OCI-LY3 (cell line): Measurements from ENCODE around the gene TRIM2.

Experiments
- H2AFZ ChIP-seq: fragments of 200-600, 300-600 bp; shearing (Covaris generic); 2 replicates; pipeline ENCODE4 v1.6.0; 2014; ENCODE audit warnings: antibody characterized with exemption, low read depth, low read length
- H3K27ac ChIP-seq: fragments of 200-600, 300-600 bp; sonication (generic); 2 replicates; pipeline ENCODE4 v1.5.1; 2014; ENCODE audit warnings: mild to moderate bottlenecking, low read length, moderate library complexity, mixed read lengths
- H3K27me3 ChIP-seq: fragments of 200-600, 300-600 bp; sonication (generic); 2 replicates; pipeline ENCODE4 v1.6.1; 2014; ENCODE audit warnings: low read depth, low read length, mixed read lengths
- H3K36me3 ChIP-seq: fragments of 200-600, 300-600 bp; sonication (generic); replicated peaks from 2 replicates; pipeline ENCODE3; 2014; ENCODE audit warnings: low read depth, low read length, mixed read lengths
- H3K4me1 ChIP-seq: fragments of 300-600, 200-600 bp; sonication (generic); 2 replicates; pipeline ENCODE4 v1.6.1; 2014; ENCODE audit warnings: low read length, mixed read lengths
- H3K4me2 ChIP-seq: fragments of 200-600, 300-600 bp; sonication (generic); 2 replicates; pipeline ENCODE4 v1.6.1; 2014; ENCODE audit warnings: low read length, mixed read lengths
- H3K4me3 ChIP-seq: fragments of 300-600, 200-600 bp; sonication (generic); 2 replicates; pipeline ENCODE4 v1.5.1; 2014; ENCODE audit warnings: antibody characterized with exemption, mild to moderate bottlenecking, low read length, moderate library complexity
- H3K79me2 ChIP-seq: fragments of 300-600, 200-600 bp; shearing (Covaris generic); 2 replicates; pipeline ENCODE4 v1.6.1; 2014; ENCODE audit warnings: mild to moderate bottlenecking, low read length, mixed read lengths
- H3K9ac ChIP-seq: fragments of 300-600, 200-600 bp; shearing (Covaris generic); 2 replicates; pipeline ENCODE4 v1.6.0; 2014; ENCODE audit warnings: mild to moderate bottlenecking, low read length, moderate library complexity
- H3K9me3 ChIP-seq: fragments of 200-600, 300-600 bp; shearing (Covaris generic); 2 replicates; pipeline ENCODE4 v1.6.1; 2014; ENCODE audit warnings: low read length, mixed read lengths; ENCODE audit not compliant: insufficient read depth
- H4K20me1 ChIP-seq: fragments of 200-600, 300-600 bp; sonication (generic); 2 replicates; pipeline ENCODE4 v1.6.1; 2016; ENCODE audit warnings: low read length, mixed read lengths; ENCODE audit not compliant: insufficient read depth
- EZH2phosphoT487 ChIP-seq: fragments of 200-600 bp; shearing (Covaris generic); IDR thresholded peaks from 2 replicates; pipeline ENCODE4 v1.6.1; 2018; ENCODE audit warnings: antibody characterized with exemption, mixed run types, low read depth
- TF ChIP-seq, protein P1 (sequence below): fragments of 200-600, 300-600 bp; sonication (generic); IDR thresholded peaks from 2 replicates; pipeline ENCODE4 v1.5.1; 2014; ENCODE audit warnings: antibody characterized with exemption, low read length, low read depth

TRIM2 gene

DNA sequence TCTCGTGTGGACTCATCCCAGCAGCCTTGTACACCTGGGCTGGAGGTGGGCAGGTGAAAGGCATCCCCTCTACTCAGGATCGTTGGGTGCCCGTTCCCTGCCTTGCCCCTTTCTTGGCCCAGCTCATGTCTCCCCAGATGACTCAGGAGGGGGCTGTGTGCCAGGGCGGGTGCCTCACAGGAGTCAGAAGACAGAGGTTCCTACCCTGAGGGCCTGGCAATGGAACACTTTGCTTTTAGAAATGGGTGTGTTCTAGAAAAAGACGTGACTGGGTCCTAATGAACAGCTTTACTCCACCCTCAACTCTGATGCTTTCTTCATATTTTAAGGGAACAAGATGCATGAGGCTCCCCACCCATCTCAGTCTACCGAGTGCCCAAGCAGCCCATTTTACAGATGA is 22.5 kb upstream of the TRIM2 start:
- Histone ChIP-seq H3K27me3 (no peaks in the 10 kb centered on the region), H2AFZ (no peak overlapping the region), H3K4me1 (no peaks in the 10 kb centered on the region), H3K9me3 (no peaks in the 10 kb centered on the region), H3K4me3 (no peak overlapping the region), H3K79me2 (peaks cover 73% of the 10 kb centered on the region), H3K36me3 (no peaks in the 10 kb centered on the region), H4K20me1 (peaks cover 60% of the 10 kb centered on the region; the same call in 1 of the 2 replicates), H3K27ac (no peak overlapping the region), H3K9ac (no peak overlapping the region), H3K4me2 (no peak overlapping the region)
- no peak for TF ChIP-seq EZH2phosphoT487
- TF ChIP-seq, protein P1, sequence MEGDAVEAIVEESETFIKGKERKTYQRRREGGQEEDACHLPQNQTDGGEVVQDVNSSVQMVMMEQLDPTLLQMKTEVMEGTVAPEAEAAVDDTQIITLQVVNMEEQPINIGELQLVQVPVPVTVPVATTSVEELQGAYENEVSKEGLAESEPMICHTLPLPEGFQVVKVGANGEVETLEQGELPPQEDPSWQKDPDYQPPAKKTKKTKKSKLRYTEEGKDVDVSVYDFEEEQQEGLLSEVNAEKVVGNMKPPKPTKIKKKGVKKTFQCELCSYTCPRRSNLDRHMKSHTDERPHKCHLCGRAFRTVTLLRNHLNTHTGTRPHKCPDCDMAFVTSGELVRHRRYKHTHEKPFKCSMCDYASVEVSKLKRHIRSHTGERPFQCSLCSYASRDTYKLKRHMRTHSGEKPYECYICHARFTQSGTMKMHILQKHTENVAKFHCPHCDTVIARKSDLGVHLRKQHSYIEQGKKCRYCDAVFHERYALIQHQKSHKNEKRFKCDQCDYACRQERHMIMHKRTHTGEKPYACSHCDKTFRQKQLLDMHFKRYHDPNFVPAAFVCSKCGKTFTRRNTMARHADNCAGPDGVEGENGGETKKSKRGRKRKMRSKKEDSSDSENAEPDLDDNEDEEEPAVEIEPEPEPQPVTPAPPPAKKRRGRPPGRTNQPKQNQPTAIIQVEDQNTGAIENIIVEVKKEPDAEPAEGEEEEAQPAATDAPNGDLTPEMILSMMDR, result no peak

DNA sequence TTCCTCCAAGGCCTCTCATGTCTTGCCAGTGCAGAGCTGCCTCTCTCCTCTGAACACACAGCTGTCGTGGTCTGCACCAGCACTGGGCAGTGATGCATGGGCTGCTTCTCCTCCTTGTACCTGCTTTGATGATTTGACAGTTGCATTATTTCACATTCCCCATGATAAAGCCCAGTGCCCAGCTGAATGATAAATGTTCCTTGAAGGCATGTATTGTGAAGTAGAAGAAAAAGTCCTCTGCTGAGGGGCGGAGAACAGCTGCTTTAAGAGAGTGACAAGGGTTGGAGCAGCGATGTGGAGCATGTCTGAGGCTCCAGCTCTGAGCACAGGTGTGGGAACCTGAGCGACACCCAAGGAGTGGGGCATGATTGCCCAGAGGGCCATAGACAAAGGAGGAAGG is 21.1 kb upstream of the TRIM2 start:
- Histone ChIP-seq H3K4me1 (no peaks in the 10 kb centered on the region), H3K9me3 (no peaks in the 10 kb centered on the region), H3K36me3 (peaks cover 12% of the 10 kb centered on the region), H3K4me3 (no peak overlapping the region), H3K27me3 (no peaks in the 10 kb centered on the region), H4K20me1 (peaks cover 64% of the 10 kb centered on the region; the same call in 1 of the 2 replicates), H3K27ac (no peak overlapping the region), H3K79me2 (peaks cover 67% of the 10 kb centered on the region), H3K4me2 (no peak overlapping the region), H3K9ac (no peak overlapping the region), H2AFZ (no peak overlapping the region)
- TF ChIP-seq EZH2phosphoT487, result no peak
- TF ChIP-seq, protein P1, result no peak

DNA sequence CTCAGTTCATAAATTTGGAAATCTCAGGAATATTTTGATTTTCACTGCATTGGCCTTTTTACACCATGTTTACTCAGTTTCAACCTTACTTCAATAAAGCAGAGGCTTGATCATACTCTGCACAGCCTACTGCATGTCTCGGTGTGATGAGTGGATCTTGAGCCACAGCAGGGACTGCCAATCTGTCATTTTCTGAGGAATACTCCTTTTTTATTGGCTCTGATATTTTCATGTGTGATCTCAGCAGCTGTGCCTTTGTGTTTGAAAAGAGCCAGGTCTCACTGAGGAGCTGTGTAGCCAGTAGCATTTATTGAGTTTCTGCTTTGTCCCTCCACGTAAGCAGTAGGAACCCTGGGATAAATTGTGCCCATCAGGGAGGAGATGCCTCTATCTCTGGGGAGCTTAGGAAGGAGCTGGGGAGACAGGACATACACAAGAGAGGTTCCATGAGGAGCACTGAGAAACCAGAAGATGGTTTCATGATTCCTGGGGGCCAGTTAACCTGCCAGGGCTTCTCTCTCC is 18.9 kb upstream of the TRIM2 start:
- Histone ChIP-seq H3K4me3 (no peak overlapping the region), H3K9me3 (no peaks in the 10 kb centered on the region), H4K20me1 (peaks cover 57% of the 10 kb centered on the region; the same call in 1 of the 2 replicates), H3K4me2 (no peak overlapping the region), H3K36me3 (peaks cover 12% of the 10 kb centered on the region), H3K9ac (no peak overlapping the region), H3K79me2 (peaks cover 56% of the 10 kb centered on the region), H2AFZ (no peak overlapping the region), H3K27ac (no peak overlapping the region), H3K4me1 (no peaks in the 10 kb centered on the region), H3K27me3 (no peaks in the 10 kb centered on the region)
- TF ChIP-seq, protein P1, result no peak
- no peak for TF ChIP-seq EZH2phosphoT487

DNA sequence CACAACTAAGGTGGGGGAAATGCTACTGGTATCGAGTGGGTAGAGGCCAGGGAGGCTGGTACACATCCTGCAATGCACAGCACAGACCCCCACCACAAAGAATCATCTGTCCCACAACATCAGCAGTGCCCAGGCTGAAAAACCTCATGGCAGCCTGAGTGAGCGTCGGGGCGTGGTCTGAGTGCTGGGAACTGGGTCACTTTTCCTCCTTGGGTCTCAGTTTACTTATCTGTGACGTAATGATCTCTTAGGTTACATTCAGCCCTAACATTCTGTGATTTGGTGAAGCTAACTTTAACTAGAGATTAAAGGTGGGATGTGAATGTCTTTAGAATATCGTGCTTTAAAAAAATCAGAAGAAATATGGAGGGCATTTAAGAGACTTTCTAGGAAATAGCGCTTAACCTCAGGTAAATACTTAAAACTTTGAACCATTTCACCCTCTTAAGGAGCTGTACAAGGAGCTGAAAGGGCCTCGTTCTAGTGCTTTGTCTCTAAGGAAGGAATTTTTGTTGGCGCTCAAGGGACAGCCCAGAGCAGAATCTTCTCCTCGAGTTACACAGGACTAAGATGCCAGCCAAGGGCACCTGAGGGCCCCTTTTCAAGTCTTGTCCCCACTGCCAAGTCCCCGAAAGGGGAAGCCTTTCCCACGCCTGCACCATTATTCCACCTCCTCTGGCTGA is 18.1 kb upstream of the TRIM2 start:
- Histone ChIP-seq H4K20me1 (peaks cover 59% of the 10 kb centered on the region; the same call in 1 of the 2 replicates), H3K36me3 (peaks cover 12% of the 10 kb centered on the region), H3K4me3 (no peak overlapping the region), H3K4me1 (peaks cover 4% of the 10 kb centered on the region), H3K27me3 (no peaks in the 10 kb centered on the region), H3K9me3 (no peaks in the 10 kb centered on the region), H3K4me2 (no peak overlapping the region), H2AFZ (no peak overlapping the region), H3K9ac (no peak overlapping the region), H3K27ac (no peak overlapping the region), H3K79me2 (peaks cover 57% of the 10 kb centered on the region)
- TF ChIP-seq, protein P1, result no peak
- no peak for TF ChIP-seq EZH2phosphoT487
